HEK293T (cell line): Measurements from ENCODE around the gene THSD4.

Experiments
- BHLHE40 ChIP-seq: fragments of 450-650 bp; IDR thresholded peaks from 2 replicates; pipeline ENCODE4 v1.6.1; 2016; ENCODE audit warnings: mild to moderate bottlenecking, moderate library complexity, borderline replicate concordance
- FOXM1 ChIP-seq: fragments of 450-650 bp; IDR thresholded peaks from 2 replicates; pipeline ENCODE4 v1.6.1; 2017; ENCODE audit warnings: mild to moderate bottlenecking, borderline replicate concordance
- HDGF ChIP-seq: fragments of 450-650 bp; IDR thresholded peaks from 2 replicates; pipeline ENCODE4 v1.6.1; 2017; ENCODE audit warnings: antibody characterized with exemption, borderline replicate concordance
- L3MBTL2 ChIP-seq: fragments of 450-650 bp; conservative IDR thresholded peaks from 2 replicates; pipeline ENCODE4 v1.6.1; 2016; ENCODE audit warnings: mild to moderate bottlenecking
- NFRKB ChIP-seq: fragments of 450-650 bp; IDR thresholded peaks from 2 replicates; pipeline ENCODE4 v1.6.1; 2016; ENCODE audit warnings: mild to moderate bottlenecking, moderate library complexity
- SUZ12 ChIP-seq: fragments of 450-650 bp; IDR thresholded peaks from 2 replicates; pipeline ENCODE4 v1.6.1; 2016; ENCODE audit warnings: mild to moderate bottlenecking
- ZNF384 ChIP-seq: fragments of 450-650 bp; IDR thresholded peaks from 2 replicates; pipeline ENCODE4 v1.6.1; 2016
- TF ChIP-seq, protein P1 (sequence below): fragments of 450-650 bp; IDR thresholded peaks from 2 replicates; pipeline ENCODE4 v1.6.1; 2016

DNA sequence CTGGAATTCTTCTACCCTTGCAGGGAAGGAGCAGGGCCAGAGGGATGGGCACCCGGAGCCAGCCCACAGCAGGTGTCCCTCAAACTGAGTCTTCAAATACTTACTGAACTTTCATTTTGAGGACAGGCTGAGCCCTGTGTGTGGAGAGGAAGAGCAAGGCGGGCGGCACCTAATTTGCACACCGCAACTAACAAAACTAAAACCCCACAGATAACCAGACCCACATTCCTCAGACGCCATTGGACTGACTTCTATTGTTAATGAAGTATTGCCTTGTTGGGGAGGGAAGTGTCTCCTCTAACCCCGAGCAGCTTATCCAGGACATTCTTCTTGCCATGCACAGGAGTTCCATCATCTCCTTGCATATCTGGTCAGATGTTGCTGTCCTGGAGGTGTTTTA, 589.9 kb downstream of the THSD4 start:
- TF ChIP-seq NFRKB = no peak
- TF ChIP-seq SUZ12 = no peak
- no peak for TF ChIP-seq HDGF
- TF ChIP-seq L3MBTL2 = no peak
- no peak for TF ChIP-seq BHLHE40
- TF ChIP-seq FOXM1 = no peak
- TF ChIP-seq ZNF384 = no peak
- TF ChIP-seq, protein P1, sequence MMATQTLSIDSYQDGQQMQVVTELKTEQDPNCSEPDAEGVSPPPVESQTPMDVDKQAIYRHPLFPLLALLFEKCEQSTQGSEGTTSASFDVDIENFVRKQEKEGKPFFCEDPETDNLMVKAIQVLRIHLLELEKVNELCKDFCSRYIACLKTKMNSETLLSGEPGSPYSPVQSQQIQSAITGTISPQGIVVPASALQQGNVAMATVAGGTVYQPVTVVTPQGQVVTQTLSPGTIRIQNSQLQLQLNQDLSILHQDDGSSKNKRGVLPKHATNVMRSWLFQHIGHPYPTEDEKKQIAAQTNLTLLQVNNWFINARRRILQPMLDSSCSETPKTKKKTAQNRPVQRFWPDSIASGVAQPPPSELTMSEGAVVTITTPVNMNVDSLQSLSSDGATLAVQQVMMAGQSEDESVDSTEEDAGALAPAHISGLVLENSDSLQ = no peak
